HepG2 (cell line): ENCODE data around the gene SHLD1. TPM values are rescaled to one million over a fixed set of nuclear protein-coding genes. Genes with fewer than 3 reads are reported as not detected.
A peak's percentile ranks its signal among the peaks of the same experiment; 100 is the strongest.

ENCODE experiments used
- JUND ChIP-seq: sonication (generic); formaldehyde crosslinking; IDR thresholded peaks from 2 replicates; pipeline ENCODE4 v1.8.0; 2022; ENCODE audit warnings: mild to moderate bottlenecking, missing genetic modification reagents
- LBX2 ChIP-seq: sonication (generic); formaldehyde crosslinking; IDR thresholded peaks from 2 replicates; pipeline ENCODE4 v1.5.0; 2020; ENCODE audit warnings: missing genetic modification reagents, mild to moderate bottlenecking, borderline replicate concordance
- NCOA1 ChIP-seq: sonication (generic); formaldehyde crosslinking; IDR thresholded peaks from 2 replicates; pipeline ENCODE4 v1.9.0; 2021; ENCODE audit warnings: missing genetic modification reagents
- PHF21A ChIP-seq: sonication (generic); formaldehyde crosslinking; IDR thresholded peaks from 2 replicates; pipeline ENCODE4 v1.5.0; 2020; ENCODE audit warnings: mild to moderate bottlenecking, missing genetic modification reagents
- PITX1 ChIP-seq: sonication (generic); formaldehyde crosslinking; IDR thresholded peaks from 2 replicates; pipeline ENCODE4 v1.5.1; 2020; ENCODE audit warnings: mild to moderate bottlenecking, missing genetic modification reagents
- POLR2AphosphoS5 ChIP-seq: IDR thresholded peaks from 2 replicates; pipeline ENCODE4 v1.6.1; 2012; ENCODE audit warnings: low read depth, low read length
- SCMH1 ChIP-seq: sonication (generic); formaldehyde crosslinking; IDR thresholded peaks from 2 replicates; pipeline ENCODE4 v1.9.0; 2021; ENCODE audit warnings: missing genetic modification reagents, mild to moderate bottlenecking, borderline replicate concordance
- ZBED4 ChIP-seq: sonication (generic); formaldehyde crosslinking; IDR thresholded peaks from 2 replicates; pipeline ENCODE4 v1.4.0; 2020; ENCODE audit warnings: missing genetic modification reagents, borderline replicate concordance
- ZBTB34 ChIP-seq: sonication (generic); formaldehyde crosslinking; IDR thresholded peaks from 2 replicates; pipeline ENCODE4 v1.8.0; 2022; ENCODE audit warnings: mild to moderate bottlenecking, missing genetic modification reagents
- ZFP41 ChIP-seq: sonication (generic); formaldehyde crosslinking; IDR thresholded peaks from 2 replicates; pipeline ENCODE4 v1.4.0; 2020; ENCODE audit warnings: mild to moderate bottlenecking, missing genetic modification reagents, borderline replicate concordance
- ZFX ChIP-seq: sonication (generic); formaldehyde crosslinking; IDR thresholded peaks from 2 replicates; pipeline ENCODE4 v1.4.0; 2020; ENCODE audit warnings: mild to moderate bottlenecking, low read depth, missing genetic modification reagents, moderate library complexity
- ZNF253 ChIP-seq: sonication (generic); formaldehyde crosslinking; IDR thresholded peaks from 2 replicates; pipeline ENCODE4 v1.8.0; 2022; ENCODE audit warnings: mild to moderate bottlenecking, missing genetic modification reagents, borderline replicate concordance
- ZNF512 ChIP-seq: sonication (generic); formaldehyde crosslinking; IDR thresholded peaks from 2 replicates; pipeline ENCODE4 v1.4.0; 2020; ENCODE audit warnings: mild to moderate bottlenecking, missing genetic modification reagents
- ZNF710 ChIP-seq: sonication (generic); formaldehyde crosslinking; IDR thresholded peaks from 2 replicates; pipeline ENCODE4 v1.5.0; 2020; ENCODE audit warnings: mild to moderate bottlenecking, missing genetic modification reagents, borderline replicate concordance
- ZNF740 ChIP-seq: sonication (generic); formaldehyde crosslinking; IDR thresholded peaks from 2 replicates; pipeline ENCODE4 v1.4.0; 2020; ENCODE audit warnings: missing genetic modification reagents
- ZNF788 ChIP-seq: sonication (generic); formaldehyde crosslinking; IDR thresholded peaks from 2 replicates; pipeline ENCODE4 v1.5.0; 2020; ENCODE audit warnings: mild to moderate bottlenecking, missing genetic modification reagents, borderline replicate concordance
- polyA plus RNA-seq, 8 experiments: library from polyadenylated mRNA; depleted of rRNA in 3 of 8; stranded (reverse) in 7 of 8; unstranded in 1 of 8; fragments of >200 nt; fragmentation: Illumina TruSeq in 4 of 8; extraction: Trizol in 4 of 8; gene quantifications; 2 replicates each; pipeline versions ENCODE4 v1.2.1 to v1.2.3, GENCODE V29; 2011 to 2016; ENCODE audit warnings: low read depth in 4 of 8, missing spikeins in 1 of 8, mixed read lengths in 1 of 8; ENCODE audit not compliant: insufficient read depth in 1 of 8
- total RNA-seq, 5 experiments: library from RNA; depleted of rRNA; stranded (reverse); fragments of >200 nt; fragmentation: Illumina TruSeq; extraction: Trizol; gene quantifications; 2 replicates each; pipeline ENCODE4 v1.2.3, GENCODE V29; 2016; ENCODE audit warnings: low read depth in 1 of 5

The SHLD1 gene
- total and polyA plus RNA-seq, 2 of the 13 experiments (the other 11 are each of a cell fraction or from before 2014, with no cell fraction given), result 8.9 to 10.0 TPM

- no peak for TF ChIP-seq ZBTB34 (CRISPR knock-in tag)
- 0 out of 2 replicates have a peak, but pooled peaks have one; percentile 48 for TF ChIP-seq ZNF512 (CRISPR knock-in tag)
- TF ChIP-seq POLR2AphosphoS5, result 0 out of 2 replicates have a peak, but pooled peaks have one; percentile 29
- 0 out of 2 replicates have a peak, but pooled peaks have one; percentile 31 for TF ChIP-seq ZBED4 (CRISPR knock-in tag)
- no peak; the same call in 1 of the 2 replicates for TF ChIP-seq ZNF788 (CRISPR knock-in tag)
- TF ChIP-seq ZFP41, result peak; percentile 87; the same call in 1 of the 2 replicates
- no peak for TF ChIP-seq SCMH1
- TF ChIP-seq NCOA1 (CRISPR knock-in tag), result no peak
- no peak for TF ChIP-seq LBX2 (CRISPR knock-in tag)
- no peak for TF ChIP-seq ZNF740
- peak; percentile 55; the same call in 1 of the 2 replicates for TF ChIP-seq JUND (CRISPR knock-in tag)
- TF ChIP-seq ZNF710 (CRISPR knock-in tag), result peak; percentile 87
- TF ChIP-seq PHF21A (CRISPR knock-in tag), result peak; percentile 84
- peak; percentile 81 for TF ChIP-seq ZFX
- peak; percentile 41; the same call in 1 of the 2 replicates for TF ChIP-seq PITX1 (CRISPR knock-in tag)
- no peak for TF ChIP-seq ZNF253 (CRISPR knock-in tag)
Observed at GRCh38 chr20:5821627-5822215, 71.5 kb downstream of the SHLD1 start (continued).
